K562 (cell line): ENCODE results near the gene PNPLA7. TPM values are rescaled to one million over a fixed set of nuclear protein-coding genes. Genes with fewer than 3 reads are reported as not detected.
A peak's percentile ranks its signal among the peaks of the same experiment; 100 is the strongest.

ENCODE experiments used
- FOS ChIP-seq: IDR thresholded peaks from 3 replicates; pipeline ENCODE4 v1.6.1; 2011; ENCODE audit not compliant: insufficient read length; ENCODE audit errors: extremely low read depth
- NFE2L1 ChIP-seq: fragments of 450-650 bp; IDR thresholded peaks from 2 replicates; pipeline ENCODE4 v1.6.1; 2016; ENCODE audit warnings: missing genetic modification characterization, low read depth, mild to moderate bottlenecking, missing compliant biosample characterization, moderate library complexity, borderline replicate concordance
- NR1H2 ChIP-seq: sonication (generic); formaldehyde crosslinking; IDR thresholded peaks from 2 replicates; pipeline ENCODE4 v1.4.0; 2020; ENCODE audit warnings: mild to moderate bottlenecking, missing genetic modification reagents
- NR2C2 ChIP-seq, 2 experiments: fragments of 200-800 bp in 1 of 2; sonication (Bioruptor generic) in 1 of 2; sonication (generic) in 1 of 2; formaldehyde crosslinking in 1 of 2; IDR thresholded peaks; 2 replicates each; pipeline versions ENCODE4 v1.6.1 to v1.8.0; 2016 to 2022; ENCODE audit warnings: mild to moderate bottlenecking in 1 of 2, missing compliant biosample characterization in 1 of 2, missing genetic modification characterization in 1 of 2, missing genetic modification reagents in 1 of 2
- RBFOX2 ChIP-seq: fragments of 200-400 bp; formaldehyde crosslinking; IDR thresholded peaks from 2 replicates; pipeline ENCODE4 v1.6.1; 2017; ENCODE audit warnings: low read depth, mild to moderate bottlenecking, low read length, moderate library complexity
- SMARCB1 ChIP-seq: IDR thresholded peaks from 2 replicates; pipeline ENCODE4 v1.6.1; 2011; ENCODE audit warnings: improper control_type of control experiment, low read depth; ENCODE audit not compliant: insufficient read length
- TAF9B ChIP-seq: fragments of 450-650 bp; IDR thresholded peaks from 2 replicates; pipeline ENCODE4 v1.6.1; 2018; ENCODE audit warnings: mild to moderate bottlenecking; ENCODE audit not compliant: partially characterized antibody
- ZC3H4 ChIP-seq: sonication (generic); formaldehyde crosslinking; IDR thresholded peaks from 2 replicates; pipeline ENCODE4 v1.9.0; 2021; ENCODE audit warnings: missing genetic modification reagents, borderline replicate concordance
- ZNF146 ChIP-seq: IDR thresholded peaks from one replicate; pipeline ENCODE4 v1.6.1; 2018; ENCODE audit warnings: missing compliant biosample characterization; ENCODE audit not compliant: unreplicated experiment
- ZNF384 ChIP-seq: IDR thresholded peaks from 2 replicates; pipeline ENCODE4 v1.6.1; 2012; ENCODE audit warnings: low read depth, low read length, improper control_type of control experiment
- ZNF436 ChIP-seq: fragments of 250-450, 450-650 bp; sonication (Bioruptor Pico); formaldehyde crosslinking; IDR thresholded peaks from 2 replicates; pipeline ENCODE4 v1.7.0; 2020; ENCODE audit warnings: mild to moderate bottlenecking
- polyA plus RNA-seq, 8 experiments: library from polyadenylated mRNA; depleted of rRNA in 4 of 8; stranded (reverse) in 5 of 8; unstranded in 3 of 8; fragments of >200 nt; fragmentation: Nextera tagmentation in 2 of 8; fragmentation: Illumina TruSeq in 1 of 8; extraction: Ambion mirVana in 2 of 8; extraction: Trizol in 1 of 8; gene quantifications; 2 replicates each; pipeline versions ENCODE4 v1.2.1 to v1.2.3, GENCODE V29; 2011 to 2014; ENCODE audit warnings: inconsistent platforms in 1 of 8, missing spikeins in 1 of 8
- total RNA-seq, 7 experiments: library from RNA; depleted of rRNA in 6 of 7; stranded (reverse); fragments of >200 nt in 6 of 7; fragmentation: Illumina TruSeq in 2 of 7; extraction: Trizol in 2 of 7; gene quantifications; 2 replicates each; pipeline versions ENCODE4 v1.2.1 to v1.2.3, GENCODE V29; 2011 to 2021; ENCODE audit warnings: low replicate concordance in 1 of 7
- TF ChIP-seq, protein P1 (sequence below): sonication (generic); formaldehyde crosslinking; IDR thresholded peaks from 2 replicates; pipeline ENCODE4 v1.8.0; 2022; ENCODE audit warnings: mild to moderate bottlenecking, missing genetic modification reagents
- TF ChIP-seq, protein P2 (sequence below), 2 experiments: fragments of 450-650 bp in 1 of 2; sonication (generic) in 1 of 2; formaldehyde crosslinking; conservative IDR thresholded peaks; 2 replicates each; pipeline versions ENCODE4 v1.4.0 to v1.8.1; 2020 to 2022; ENCODE audit warnings: mild to moderate bottlenecking in 1 of 2, missing genetic modification reagents in 1 of 2
- TF ChIP-seq, protein P3 (sequence below): fragments of 450-650 bp; IDR thresholded peaks from 2 replicates; pipeline ENCODE4 v1.6.1; 2016; ENCODE audit warnings: missing biosample characterization, missing genetic modification characterization
- TF ChIP-seq, protein P4 (sequence below): sonication (generic); formaldehyde crosslinking; IDR thresholded peaks from 2 replicates; pipeline ENCODE4 v1.8.0; 2023; ENCODE audit warnings: mild to moderate bottlenecking, missing genetic modification reagents
- TF ChIP-seq, protein P5 (sequence below): sonication (generic); formaldehyde crosslinking; IDR thresholded peaks from 2 replicates; pipeline ENCODE4 v1.8.0; 2022; ENCODE audit warnings: mild to moderate bottlenecking, missing genetic modification reagents

Gene PNPLA7
- total and polyA plus RNA-seq, 9 of the 15 experiments (the other 6 are each of a cell fraction or from before 2014, with no cell fraction given), result 0.01 to 0.85 (median 0.19) TPM; not detected in 1

DNA sequence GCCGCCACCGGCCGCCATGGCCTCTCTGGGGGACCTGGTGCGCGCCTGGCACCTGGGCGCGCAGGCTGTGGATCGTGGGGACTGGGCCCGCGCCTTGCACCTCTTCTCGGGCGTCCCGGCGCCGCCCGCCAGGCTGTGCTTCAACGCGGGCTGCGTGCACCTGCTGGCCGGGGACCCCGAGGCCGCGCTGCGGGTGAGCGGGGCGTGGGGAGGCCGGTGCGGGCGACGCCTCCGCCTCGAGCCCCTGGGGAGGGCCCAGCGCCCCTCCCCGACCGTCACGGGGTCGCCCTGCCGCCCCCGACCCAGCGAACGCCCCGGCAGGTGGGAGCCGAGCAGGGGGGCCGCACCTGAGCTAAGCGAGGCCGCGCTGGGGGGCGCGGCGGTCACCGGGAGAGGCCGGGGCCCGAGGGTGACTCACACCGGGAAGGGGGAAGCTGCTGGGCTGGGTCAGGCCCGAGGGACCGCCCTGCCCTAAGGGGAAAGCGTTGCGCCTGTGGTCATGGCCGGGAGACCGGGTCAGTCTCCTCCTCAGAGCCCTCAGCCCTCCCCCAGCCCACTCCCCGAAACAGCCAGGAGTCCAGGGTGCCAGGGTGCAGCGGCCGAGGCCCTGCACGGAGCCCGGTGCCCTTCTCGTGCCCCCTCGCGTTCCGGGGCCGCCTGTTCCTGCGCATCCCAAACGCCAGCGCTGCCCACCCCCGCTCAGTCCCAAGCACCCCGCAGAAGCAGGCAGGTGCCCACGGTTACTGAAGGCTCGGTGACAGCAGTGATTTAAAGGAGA, 126.5 kb downstream of the PNPLA7 start (continued):
- TF ChIP-seq, protein P1, sequence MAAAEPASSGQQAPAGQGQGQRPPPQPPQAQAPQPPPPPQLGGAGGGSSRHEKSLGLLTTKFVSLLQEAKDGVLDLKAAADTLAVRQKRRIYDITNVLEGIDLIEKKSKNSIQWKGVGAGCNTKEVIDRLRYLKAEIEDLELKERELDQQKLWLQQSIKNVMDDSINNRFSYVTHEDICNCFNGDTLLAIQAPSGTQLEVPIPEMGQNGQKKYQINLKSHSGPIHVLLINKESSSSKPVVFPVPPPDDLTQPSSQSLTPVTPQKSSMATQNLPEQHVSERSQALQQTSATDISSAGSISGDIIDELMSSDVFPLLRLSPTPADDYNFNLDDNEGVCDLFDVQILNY (CRISPR knock-in tag), result no peak
- TF ChIP-seq ZC3H4 (CRISPR knock-in tag) (no peak), SMARCB1 (no peak), ZNF146 (no peak), TAF9B (no peak), FOS (no peak), ZNF436 (no peak), RBFOX2 (peak; percentile 10; the same call in 1 of the 2 replicates), NR1H2 (CRISPR knock-in tag) (0 out of 2 replicates have a peak, but pooled peaks have one; percentile 46), ZNF384 (no peak), NR2C2 (CRISPR knock-in tag; IDR thresholded peaks at IDR 0.05) (no peak), NR2C2 (tag; IDR thresholded peaks at IDR 0.05) (no peak), NFE2L1 (tag) (no peak)
- TF ChIP-seq, protein P2, sequence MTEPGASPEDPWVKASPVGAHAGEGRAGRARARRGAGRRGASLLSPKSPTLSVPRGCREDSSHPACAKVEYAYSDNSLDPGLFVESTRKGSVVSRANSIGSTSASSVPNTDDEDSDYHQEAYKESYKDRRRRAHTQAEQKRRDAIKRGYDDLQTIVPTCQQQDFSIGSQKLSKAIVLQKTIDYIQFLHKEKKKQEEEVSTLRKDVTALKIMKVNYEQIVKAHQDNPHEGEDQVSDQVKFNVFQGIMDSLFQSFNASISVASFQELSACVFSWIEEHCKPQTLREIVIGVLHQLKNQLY (CRISPR knock-in tag; conservative IDR thresholded peaks at IDR 0.05), result no peak
- TF ChIP-seq, protein P3, sequence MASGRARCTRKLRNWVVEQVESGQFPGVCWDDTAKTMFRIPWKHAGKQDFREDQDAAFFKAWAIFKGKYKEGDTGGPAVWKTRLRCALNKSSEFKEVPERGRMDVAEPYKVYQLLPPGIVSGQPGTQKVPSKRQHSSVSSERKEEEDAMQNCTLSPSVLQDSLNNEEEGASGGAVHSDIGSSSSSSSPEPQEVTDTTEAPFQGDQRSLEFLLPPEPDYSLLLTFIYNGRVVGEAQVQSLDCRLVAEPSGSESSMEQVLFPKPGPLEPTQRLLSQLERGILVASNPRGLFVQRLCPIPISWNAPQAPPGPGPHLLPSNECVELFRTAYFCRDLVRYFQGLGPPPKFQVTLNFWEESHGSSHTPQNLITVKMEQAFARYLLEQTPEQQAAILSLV, result no peak
- TF ChIP-seq, protein P4, sequence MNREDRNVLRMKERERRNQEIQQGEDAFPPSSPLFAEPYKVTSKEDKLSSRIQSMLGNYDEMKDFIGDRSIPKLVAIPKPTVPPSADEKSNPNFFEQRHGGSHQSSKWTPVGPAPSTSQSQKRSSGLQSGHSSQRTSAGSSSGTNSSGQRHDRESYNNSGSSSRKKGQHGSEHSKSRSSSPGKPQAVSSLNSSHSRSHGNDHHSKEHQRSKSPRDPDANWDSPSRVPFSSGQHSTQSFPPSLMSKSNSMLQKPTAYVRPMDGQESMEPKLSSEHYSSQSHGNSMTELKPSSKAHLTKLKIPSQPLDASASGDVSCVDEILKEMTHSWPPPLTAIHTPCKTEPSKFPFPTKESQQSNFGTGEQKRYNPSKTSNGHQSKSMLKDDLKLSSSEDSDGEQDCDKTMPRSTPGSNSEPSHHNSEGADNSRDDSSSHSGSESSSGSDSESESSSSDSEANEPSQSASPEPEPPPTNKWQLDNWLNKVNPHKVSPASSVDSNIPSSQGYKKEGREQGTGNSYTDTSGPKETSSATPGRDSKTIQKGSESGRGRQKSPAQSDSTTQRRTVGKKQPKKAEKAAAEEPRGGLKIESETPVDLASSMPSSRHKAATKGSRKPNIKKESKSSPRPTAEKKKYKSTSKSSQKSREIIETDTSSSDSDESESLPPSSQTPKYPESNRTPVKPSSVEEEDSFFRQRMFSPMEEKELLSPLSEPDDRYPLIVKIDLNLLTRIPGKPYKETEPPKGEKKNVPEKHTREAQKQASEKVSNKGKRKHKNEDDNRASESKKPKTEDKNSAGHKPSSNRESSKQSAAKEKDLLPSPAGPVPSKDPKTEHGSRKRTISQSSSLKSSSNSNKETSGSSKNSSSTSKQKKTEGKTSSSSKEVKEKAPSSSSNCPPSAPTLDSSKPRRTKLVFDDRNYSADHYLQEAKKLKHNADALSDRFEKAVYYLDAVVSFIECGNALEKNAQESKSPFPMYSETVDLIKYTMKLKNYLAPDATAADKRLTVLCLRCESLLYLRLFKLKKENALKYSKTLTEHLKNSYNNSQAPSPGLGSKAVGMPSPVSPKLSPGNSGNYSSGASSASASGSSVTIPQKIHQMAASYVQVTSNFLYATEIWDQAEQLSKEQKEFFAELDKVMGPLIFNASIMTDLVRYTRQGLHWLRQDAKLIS, result no peak
- TF ChIP-seq, protein P5, sequence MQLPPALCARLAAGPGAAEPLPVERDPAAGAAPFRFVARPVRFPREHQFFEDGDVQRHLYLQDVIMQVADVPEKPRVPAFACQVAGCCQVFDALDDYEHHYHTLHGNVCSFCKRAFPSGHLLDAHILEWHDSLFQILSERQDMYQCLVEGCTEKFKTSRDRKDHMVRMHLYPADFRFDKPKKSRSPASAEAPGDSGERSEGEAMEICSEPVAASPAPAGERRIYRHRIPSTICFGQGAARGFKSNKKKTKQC (CRISPR knock-in tag), result 0 out of 2 replicates have a peak, but pooled peaks have one; percentile 34
